Nasal cavity respiratory epithelium epithelial cell of viscerocranial mucosa (primary cell): Measurements from ENCODE around the gene MAMDC4. TPM values are rescaled to one million over a fixed set of nuclear protein-coding genes. Genes with fewer than 3 reads are reported as not detected.

ENCODE experiments used
- total RNA-seq: library from RNA; depleted of rRNA; stranded (reverse); fragments of >200 nt; gene quantifications from 2 replicates; pipeline ENCODE4 v1.2.3, GENCODE V29; 2014

The MAMDC4 gene
- total RNA-seq = 1.4 and 6.5 TPM in 2 replicates

GRCh38 chr9:136851941-136852663 lies at the start of gene MAMDC4:
Gene MAMDC4 (plus strand): TSS chr9:136852346. CDS start chr9:136852417, 71 bp downstream.

GRCh38 chr9:136807281-136808074 lies 44.7 kb upstream of the MAMDC4 start, which contains the start of gene RABL6:
Gene RABL6 (plus strand): TSS chr9:136807948. CDS start chr9:136808197, 249 bp downstream.

GRCh38 chr9:136842380-136842948 lies 9.7 kb upstream of the MAMDC4 start, which contains the start of gene AJM1:
Gene AJM1 (plus strand): TSS chr9:136842478. CDS start chr9:136844415, 1,937 bp downstream.

GRCh38 chr9:136849038-136849959 lies 2.8 kb upstream of the MAMDC4 start, which contains the start of gene PHPT1:
Gene PHPT1 (plus strand): TSS chr9:136849409. CDS start chr9:136849431, 22 bp downstream.

GRCh38 chr9:136885950-136886578 lies 33.9 kb downstream of the MAMDC4 start, which contains the start of gene TRAF2:
Gene TRAF2 (plus strand): TSS chr9:136886516. CDS start chr9:136898741, 12,225 bp downstream.

Other genes starting within 250 kb of the MAMDC4 start
- gene EGFL7, start 189.4 kb upstream of the MAMDC4 start, total RNA-seq = 16.2 and 18.5 TPM in 2 replicates
- gene AGPAT2, start 164.9 kb upstream of the MAMDC4 start, total RNA-seq = 41.1 and 42.0 TPM in 2 replicates
- under 0.01 and 1.00 TPM in 2 replicates for gene DIPK1B, start 139.8 kb upstream of the MAMDC4 start, total RNA-seq
- gene LCN10, start 109.4 kb upstream of the MAMDC4 start, total RNA-seq = not detected in 2 replicates
- gene LCN6, start 103.8 kb upstream of the MAMDC4 start, total RNA-seq = not detected in 2 replicates
- gene LCN8, start 94.1 kb upstream of the MAMDC4 start, total RNA-seq = not detected in 2 replicates
- gene LCN15, start 87.8 kb upstream of the MAMDC4 start, total RNA-seq = not detected in 2 replicates
- gene TMEM141, start 61.0 kb upstream of the MAMDC4 start, total RNA-seq = 63.2 and 150 TPM in 2 replicates
- under 0.01 and 0.28 TPM in 2 replicates for gene CCDC183, start 56.0 kb upstream of the MAMDC4 start, total RNA-seq
- 73.4 and 86.8 TPM in 2 replicates for gene RABL6, start 44.4 kb upstream of the MAMDC4 start, total RNA-seq
- gene AJM1, start 9.9 kb upstream of the MAMDC4 start, total RNA-seq = 2.1 and 3.4 TPM in 2 replicates
- 88.2 and 91.8 TPM in 2 replicates for gene PHPT1, start 2.9 kb upstream of the MAMDC4 start, total RNA-seq
- 269 and 274 TPM in 2 replicates for gene EDF1, start 14.0 kb downstream of the MAMDC4 start, total RNA-seq
- 9.9 and 24.1 TPM in 2 replicates for gene TRAF2, start 34.2 kb downstream of the MAMDC4 start, total RNA-seq
- 107 and 164 TPM in 2 replicates for gene FBXW5, start 92.4 kb downstream of the MAMDC4 start, total RNA-seq
- gene C8G, start 92.9 kb downstream of the MAMDC4 start, total RNA-seq = 0.28 TPM in 1 of 2 replicates, not detected in the other
- gene LCN12, start 99.9 kb downstream of the MAMDC4 start, total RNA-seq = 0.34 TPM in 1 of 2 replicates, not detected in the other
- not detected in 2 replicates for gene PTGDS, start 125.2 kb downstream of the MAMDC4 start, total RNA-seq
- gene LCNL1, start 130.6 kb downstream of the MAMDC4 start, total RNA-seq = not detected in 2 replicates
- gene PAXX, start 140.1 kb downstream of the MAMDC4 start, total RNA-seq = 7.8 and 9.9 TPM in 2 replicates
- 4.4 and 6.7 TPM in 2 replicates for gene CLIC3, start 144.2 kb downstream of the MAMDC4 start, total RNA-seq
- 4.1 and 48.2 TPM in 2 replicates for gene ABCA2, start 175.9 kb downstream of the MAMDC4 start, total RNA-seq
- gene FUT7, start 179.7 kb downstream of the MAMDC4 start, total RNA-seq = not detected in 2 replicates
- 3.8 and 16.7 TPM in 2 replicates for gene NPDC1, start 193.8 kb downstream of the MAMDC4 start, total RNA-seq
- gene ENTPD2, start 201.7 kb downstream of the MAMDC4 start, total RNA-seq = 1.8 and 3.1 TPM in 2 replicates
- 0.85 and 2.1 TPM in 2 replicates for gene SAPCD2, start 218.2 kb downstream of the MAMDC4 start, total RNA-seq
- gene UAP1L1, start 225.2 kb downstream of the MAMDC4 start, total RNA-seq = 4.8 and 6.3 TPM in 2 replicates
- gene MAN1B1, start 234.6 kb downstream of the MAMDC4 start, total RNA-seq = 62.5 and 67.1 TPM in 2 replicates